ENCODE results near the gene RGS17. TPM values are rescaled to one million over a fixed set of nuclear protein-coding genes. Genes with fewer than 3 reads are reported as not detected.

Gene RGS17
- total RNA-seq, 1 experiment from 2014 or later = 3.2 TPM

GRCh38 chr6:153167907-153168306 is 36.8 kb upstream of the RGS17 start:
- no peak overlapping the region for H4K8ac ChIP-seq (replicated peaks; ENCODE audit: insufficient read length, low read depth, low read length)
- H3K23ac ChIP-seq (ENCODE audit: insufficient read length, low read depth, low read length) = no peak overlapping the region
- Mint-ChIP-seq H3K27ac (no peak overlapping the region), H3K36me3 (ENCODE audit: insufficient read depth in 1 of 3, low read depth in 3 of 3) (no peaks in the 10 kb centered on the region), H3K4me1 (no peaks in the 10 kb centered on the region), H3K4me3 (no peak overlapping the region), H3K9me3 (no peaks in the 10 kb centered on the region), H3K27me3 (ENCODE audit: low read depth) (no peaks in the 10 kb centered on the region)
- H3T11ph ChIP-seq (ENCODE audit: low read length) = no peak overlapping the region
- WGBS (ENCODE audit: extremely low coverage, insufficient read length, low lambda C conversion rate) = no CpG with 5 or more reads among the region's 1 CpG
- no peak overlapping the region for H3K14ac ChIP-seq (ENCODE audit: insufficient read depth, low read length)
- H3K27me3 ChIP-seq (ENCODE audit: insufficient read depth, low read length) = no peaks in the 10 kb centered on the region
- H2AFZ ChIP-seq (ENCODE audit: low read length) = no peak overlapping the region
- H3K56ac ChIP-seq (ENCODE audit: insufficient read length, low read depth, low read length) = no peak overlapping the region
- H2BK15ac ChIP-seq (ENCODE audit: low read depth, low read length) = no peak overlapping the region
- H3K23me2 ChIP-seq (ENCODE audit: insufficient read length, low read depth, low read length, poor library complexity, severe bottlenecking) = no peaks in the 10 kb centered on the region
- no peak overlapping the region for H3K18ac ChIP-seq (ENCODE audit: insufficient read length, low read depth, low read length)
- DNase-seq = no peak
- TF ChIP-seq CTCF (conservative IDR thresholded peaks at IDR 0.05) = no peak
- no peak overlapping the region for H3K4ac ChIP-seq (ENCODE audit: low read depth, low read length)
- no peaks in the 10 kb centered on the region; the same call in 1 of the 2 replicates for H3K4me1 ChIP-seq (ENCODE audit: insufficient read depth, low read length)
- H4K91ac ChIP-seq (ENCODE audit: insufficient read length, low read depth, low read length) = no peak overlapping the region
- no peak overlapping the region for H4K5ac ChIP-seq (ENCODE audit: insufficient read length, low read depth, low read length)
- no peak overlapping the region for H3K4me2 ChIP-seq (ENCODE audit: insufficient read depth, insufficient read length, low read length)
- no peaks in the 10 kb centered on the region for H3K9me3 ChIP-seq (ENCODE audit: control insufficient read depth, low read depth, low read length)
- H3K79me2 ChIP-seq (ENCODE audit: insufficient read depth, low read length) = no peaks in the 10 kb centered on the region
- no peak overlapping the region for H2BK20ac ChIP-seq (ENCODE audit: low read depth, low read length, poor library complexity, severe bottlenecking)
- H3K79me1 ChIP-seq (ENCODE audit: insufficient read depth, low read depth, low read length, poor library complexity, severe bottlenecking) = no peaks in the 10 kb centered on the region
- H3K27ac ChIP-seq (ENCODE audit: insufficient read length, low read depth, low read length) = no peak overlapping the region
- H2BK120ac ChIP-seq (ENCODE audit: low read depth, low read length, poor library complexity, severe bottlenecking) = no peak overlapping the region
- H2AK5ac ChIP-seq (ENCODE audit: insufficient read length, low read length) = no peak overlapping the region
- H3K9ac ChIP-seq (ENCODE audit: extremely low read depth, insufficient read length, low read length) = no peak overlapping the region
- H2BK12ac ChIP-seq (ENCODE audit: insufficient read length, low read depth, low read length) = no peak overlapping the region
- no peak overlapping the region for H2BK5ac ChIP-seq (ENCODE audit: insufficient read length, low read length)
- no peaks in the 10 kb centered on the region for H4K20me1 ChIP-seq (ENCODE audit: control insufficient read depth, insufficient read depth, insufficient read length)
